Loucy (cell line): ENCODE measurements around the gene ALDH1A2.

Experiments
- H2AFZ ChIP-seq: fragments of 200-600 bp; sonication (generic); 2 replicates; pipeline ENCODE4 v1.6.0; 2016; ENCODE audit warnings: antibody characterized with exemption, mild to moderate bottlenecking, low read length, moderate library complexity
- H3F3A ChIP-seq: fragments of 200-600 bp; 2 replicates; pipeline ENCODE4 v1.6.0; 2016; ENCODE audit warnings: antibody characterized with exemption, low read depth, mild to moderate bottlenecking
- H3K27me3 ChIP-seq: fragments of 200-600 bp; sonication (generic); 2 replicates; pipeline ENCODE4 v1.6.1; 2014; ENCODE audit warnings: low read length, mild to moderate bottlenecking; ENCODE audit not compliant: insufficient read depth, poor library complexity, severe bottlenecking
- H3K36me3 ChIP-seq: fragments of 200-600 bp; sonication (generic); 2 replicates; pipeline ENCODE4 v1.6.1; 2016; ENCODE audit warnings: low read length; ENCODE audit not compliant: insufficient read depth
- H3K4me1 ChIP-seq: fragments of 200-600 bp; sonication (generic); 2 replicates; pipeline ENCODE4 v1.5.1; 2014; ENCODE audit warnings: low read length, mild to moderate bottlenecking; ENCODE audit not compliant: insufficient read depth, poor library complexity, severe bottlenecking
- H3K4me2 ChIP-seq: fragments of 200-600 bp; sonication (generic); 2 replicates; pipeline ENCODE4 v1.6.0; 2014; ENCODE audit warnings: antibody characterized with exemption, low read length, low read depth, mild to moderate bottlenecking; ENCODE audit not compliant: poor library complexity, severe bottlenecking
- H3K4me3 ChIP-seq: fragments of 200-600 bp; sonication (generic); 2 replicates; pipeline ENCODE4 v1.5.1; 2014; ENCODE audit warnings: low read length, mild to moderate bottlenecking, mixed read lengths; ENCODE audit not compliant: poor library complexity, severe bottlenecking
- H3K79me2 ChIP-seq: fragments of 200-600 bp; sonication (generic); 2 replicates; pipeline ENCODE4 v1.6.1; 2014; ENCODE audit warnings: low read length; ENCODE audit not compliant: insufficient read depth
- H3K9ac ChIP-seq: fragments of 200-600 bp; sonication (generic); 2 replicates; pipeline ENCODE4 v1.6.0; 2014; ENCODE audit warnings: mild to moderate bottlenecking, low read depth, low read length, moderate library complexity; ENCODE audit not compliant: poor library complexity, severe bottlenecking
- H3K9me2 ChIP-seq: fragments of 200-600 bp; sonication (generic); replicated peaks from 2 replicates; pipeline ENCODE4 v1.6.1; 2016; ENCODE audit warnings: low read depth, low read length, mixed read lengths
- H3K9me3 ChIP-seq: fragments of 200-600 bp; sonication (generic); 2 replicates; pipeline ENCODE4 v1.6.1; 2014; ENCODE audit warnings: mild to moderate bottlenecking, antibody characterized with exemption, low read length, low read depth; ENCODE audit not compliant: insufficient read depth
- H4K20me1 ChIP-seq: fragments of 200-600 bp; sonication (generic); 2 replicates; pipeline ENCODE4 v1.6.0; 2014; ENCODE audit warnings: antibody characterized with exemption, low read length, mild to moderate bottlenecking; ENCODE audit not compliant: insufficient read depth, poor library complexity, severe bottlenecking
- CTCF ChIP-seq: fragments of 200-600 bp; sonication (generic); conservative IDR thresholded peaks from 2 replicates; pipeline ENCODE4 v1.5.1; 2014; ENCODE audit warnings: mild to moderate bottlenecking, antibody characterized with exemption, low read length
- EZH2phosphoT487 ChIP-seq: fragments of 200-600 bp; IDR thresholded peaks from 2 replicates; pipeline ENCODE4 v1.6.1; 2018; ENCODE audit warnings: antibody characterized with exemption, mild to moderate bottlenecking, moderate library complexity, borderline replicate concordance

ALDH1A2 gene

GRCh38 chr15:58043192-58043903 is 22.2 kb downstream of the ALDH1A2 start:
- no peak overlapping the region for H2AFZ ChIP-seq
- no peaks in the 10 kb centered on the region for H3K9me3 ChIP-seq
- H3K9me2 ChIP-seq = no peaks in the 10 kb centered on the region
- H3F3A ChIP-seq = no peaks in the 10 kb centered on the region
- peaks cover 5% of the 10 kb centered on the region for H3K27me3 ChIP-seq
- H4K20me1 ChIP-seq = no peaks in the 10 kb centered on the region
- H3K4me3 ChIP-seq = no peak overlapping the region
- no peaks in the 10 kb centered on the region for H3K4me1 ChIP-seq
- no peak overlapping the region for H3K4me2 ChIP-seq
- no peaks in the 10 kb centered on the region for H3K79me2 ChIP-seq
- no peak overlapping the region for H3K9ac ChIP-seq
- no peaks in the 10 kb centered on the region for H3K36me3 ChIP-seq
- TF ChIP-seq EZH2phosphoT487 (no peak), CTCF (peak; percentile 91)

DNA sequence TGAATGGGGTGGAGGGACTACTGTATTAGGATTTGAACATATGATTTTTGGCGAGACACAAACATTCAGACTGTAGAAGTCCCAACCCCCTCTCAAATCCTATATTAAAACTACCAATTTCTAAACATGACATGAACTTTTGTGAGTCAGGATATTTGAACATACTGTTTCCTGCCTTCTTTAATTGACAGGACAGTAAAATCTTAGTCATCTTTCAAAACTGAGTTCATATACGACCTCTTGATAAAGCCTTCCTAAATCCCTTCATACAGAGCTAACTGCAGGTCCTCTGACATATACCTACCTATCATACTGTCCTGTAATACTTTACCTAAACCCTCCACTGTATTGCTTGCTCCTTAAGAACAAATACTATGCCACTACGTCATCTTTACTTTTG is 23.5 kb downstream of the ALDH1A2 start:
- Histone ChIP-seq H3K9me2 (no peaks in the 10 kb centered on the region), H3K9me3 (no peaks in the 10 kb centered on the region), H4K20me1 (no peaks in the 10 kb centered on the region), H3K4me1 (no peaks in the 10 kb centered on the region), H3F3A (no peaks in the 10 kb centered on the region), H3K4me3 (no peak overlapping the region), H2AFZ (no peak overlapping the region), H3K4me2 (no peak overlapping the region), H3K36me3 (no peaks in the 10 kb centered on the region), H3K9ac (no peak overlapping the region), H3K79me2 (no peaks in the 10 kb centered on the region), H3K27me3 (peaks cover 5% of the 10 kb centered on the region)
- TF ChIP-seq CTCF (no peak), EZH2phosphoT487 (no peak)

DNA sequence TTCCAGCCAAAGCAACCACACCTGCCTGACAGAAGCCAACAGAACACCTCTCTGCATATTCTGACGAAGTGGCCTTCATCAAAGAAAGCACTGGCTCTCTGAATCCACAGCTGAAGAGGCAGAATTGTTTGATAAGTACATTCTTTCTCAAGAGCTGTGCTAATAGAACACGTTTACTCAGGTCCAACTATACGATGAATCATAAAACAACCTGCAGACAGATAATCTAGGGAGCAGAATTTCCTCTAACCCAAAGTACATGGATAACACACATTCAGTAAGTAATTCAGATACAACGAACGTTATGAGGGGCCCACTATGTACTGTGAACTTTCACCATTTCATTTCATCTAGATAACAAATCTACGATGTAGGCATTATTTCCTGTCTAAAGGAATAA is 25.4 kb downstream of the ALDH1A2 start:
- no peak overlapping the region for H3K4me2 ChIP-seq
- H3K4me1 ChIP-seq = no peaks in the 10 kb centered on the region
- H3K9ac ChIP-seq = no peak overlapping the region
- peaks cover 11% of the 10 kb centered on the region for H3K27me3 ChIP-seq
- no peaks in the 10 kb centered on the region for H4K20me1 ChIP-seq
- TF ChIP-seq EZH2phosphoT487 = no peak
- no peak for TF ChIP-seq CTCF
- H3K36me3 ChIP-seq = no peaks in the 10 kb centered on the region
- no peaks in the 10 kb centered on the region for H3K9me2 ChIP-seq
- H3K4me3 ChIP-seq = no peak overlapping the region
- H3F3A ChIP-seq = no peaks in the 10 kb centered on the region
- H2AFZ ChIP-seq = no peak overlapping the region
- no peaks in the 10 kb centered on the region for H3K79me2 ChIP-seq
- no peaks in the 10 kb centered on the region for H3K9me3 ChIP-seq
